GM12878 (cell line): Measurements from ENCODE around the gene PLS1. TPM values are rescaled to one million over a fixed set of nuclear protein-coding genes. Genes with fewer than 3 reads are reported as not detected.

Experiments
- ATAC-seq: fragments of 200-7000 bp; cut with Tn5 transposase; 3 replicates; pipeline ENCODE4 v1.9.1; 2020; ENCODE audit warnings: mild to moderate bottlenecking, moderate library complexity
- BruUV-seq: library from RNA; stranded (reverse); fragments of 400-500 nt; replicated peaks from 2 replicates; lab custom pipeline; 2021; lab: Mats Ljungman, UMichigan
- CTCF ChIA-PET: fragments of 300-600 bp; sonication (Branson Sonifier 250); formaldehyde crosslinking; extraction: SDS; loops from one replicate; lab custom pipeline; 2021; ENCODE audit warnings: inconsistent platforms; lab: Yijun Ruan, JAX
- POLR2A ChIA-PET: fragments of 350-600 bp; formaldehyde crosslinking; extraction: SDS; loops from one replicate; lab custom pipeline; 2021; ENCODE audit warnings: inconsistent platforms; lab: Charles Lee
- RAD21 ChIA-PET: fragments of 300-600 bp; sonication (Branson Sonifier 250); formaldehyde crosslinking; loops from one replicate; lab custom pipeline; 2023; ENCODE audit warnings: antibody characterized with exemption; ENCODE audit not compliant: unreplicated experiment; lab: Charles Lee
- SMC1A ChIA-PET: fragments of 300-600 bp; sonication (Branson Sonifier 250); formaldehyde crosslinking; loops from one replicate; lab custom pipeline; 2023; ENCODE audit not compliant: unreplicated experiment, uncharacterized antibody; lab: Charles Lee
- DNase-seq: peaks from one replicate; pipeline ENCODE4 v3.0.0-alpha.2; 2011; ENCODE audit warnings: low read depth, low spot score
- FAIRE-seq: peaks from 3 replicates; lab custom pipeline; 2011; peaks lifted over from hg19 to GRCh38; lab: Jason Lieb, UNC
- H2AFZ ChIP-seq: 2 replicates; pipeline ENCODE4 v1.6.0; 2011; ENCODE audit warnings: low read depth, low read length, control low read depth; ENCODE audit not compliant: control insufficient read depth
- H3K27ac ChIP-seq: 2 replicates; pipeline ENCODE4 v1.5.1; 2011; ENCODE audit warnings: control low read depth; ENCODE audit not compliant: control insufficient read depth, insufficient read depth
- H3K27me3 ChIP-seq, 2 experiments: replicated peaks in 1 of 2; 2 replicates each; pipeline versions ENCODE4 v1.6.0 to v1.6.1; 2011; ENCODE audit warnings: low read length in 1 of 2; ENCODE audit not compliant: control insufficient read depth in 2 of 2, insufficient read depth in 2 of 2
- H3K36me3 ChIP-seq, 2 experiments: 2 replicates each; pipeline ENCODE4 v1.5.1; 2011; ENCODE audit warnings: low read length in 1 of 2; ENCODE audit not compliant: control insufficient read depth in 2 of 2, insufficient read depth in 2 of 2
- H3K4me1 ChIP-seq: 2 replicates; pipeline ENCODE4 v1.6.1; 2011; ENCODE audit warnings: mild to moderate bottlenecking, low read length, moderate library complexity, mixed read lengths; ENCODE audit not compliant: control insufficient read depth, insufficient read depth
- H3K4me2 ChIP-seq: 2 replicates; pipeline ENCODE4 v1.6.0; 2011; ENCODE audit warnings: control low read depth; ENCODE audit not compliant: control insufficient read depth, insufficient read depth
- H3K4me3 ChIP-seq: fragments of 200-600 bp; sonication (generic); 2 replicates; pipeline ENCODE4 v1.5.1; 2016
- H3K79me2 ChIP-seq: 2 replicates; pipeline ENCODE4 v1.6.0; 2011; ENCODE audit warnings: low read length; ENCODE audit not compliant: control insufficient read depth, insufficient read depth
- H3K9ac ChIP-seq: 2 replicates; pipeline ENCODE4 v1.8.0; 2011; ENCODE audit warnings: low read length, control low read depth, mixed read lengths; ENCODE audit not compliant: control insufficient read depth, insufficient read depth
- H3K9me3 ChIP-seq: replicated peaks from 3 replicates; pipeline ENCODE4 v1.5.1; 2011; ENCODE audit warnings: mild to moderate bottlenecking, low read length; ENCODE audit not compliant: control insufficient read depth, insufficient read depth
- H4K20me1 ChIP-seq: 2 replicates; pipeline ENCODE4 v1.6.0; 2011; ENCODE audit not compliant: control insufficient read depth, insufficient read depth
- BCL3 ChIP-seq: IDR thresholded peaks from 2 replicates; pipeline ENCODE4 v1.6.1; 2011; ENCODE audit warnings: borderline replicate concordance, low read depth, mild to moderate bottlenecking, moderate library complexity, low read length; ENCODE audit not compliant: insufficient read depth, poor library complexity, severe bottlenecking
- CEBPB ChIP-seq, 2 experiments: fragments of 150-350 bp in 1 of 2; IDR thresholded peaks; 2 replicates each; pipeline ENCODE4 v1.6.1; 2012 to 2014; ENCODE audit warnings: low read depth in 2 of 2, low read length in 2 of 2, borderline replicate concordance in 1 of 2, inconsistent platforms in 1 of 2
- CUX1 ChIP-seq: IDR thresholded peaks from 2 replicates; pipeline ENCODE4 v1.6.1; 2012; ENCODE audit warnings: improper control_type of control experiment, low read depth, low read length; ENCODE audit not compliant: insufficient replicate concordance
- ETV6 ChIP-seq, 2 experiments: fragments of 450-650 bp in 1 of 2; IDR thresholded peaks in 1 of 2; conservative IDR thresholded peaks in 1 of 2; 2 replicates each; pipeline ENCODE4 v1.6.1; 2014; ENCODE audit warnings: antibody characterized with exemption in 1 of 2, borderline replicate concordance in 1 of 2, low read depth in 1 of 2, mild to moderate bottlenecking in 1 of 2, moderate library complexity in 1 of 2
- IKZF1 ChIP-seq: fragments of 450-650 bp; conservative IDR thresholded peaks from 2 replicates; pipeline ENCODE4 v1.6.1; 2017; ENCODE audit warnings: antibody characterized with exemption, mild to moderate bottlenecking
- MTA3 ChIP-seq: IDR thresholded peaks from 2 replicates; pipeline ENCODE4 v1.6.1; 2012; ENCODE audit warnings: low read length, inconsistent platforms, borderline replicate concordance
- POLR2AphosphoS5 ChIP-seq: IDR thresholded peaks from 2 replicates; pipeline ENCODE4 v1.6.1; 2011; ENCODE audit warnings: mild to moderate bottlenecking, low read length, inconsistent platforms
- SKIL ChIP-seq: fragments of 450-650 bp; IDR thresholded peaks from 2 replicates; pipeline ENCODE4 v1.6.1; 2017; ENCODE audit warnings: mild to moderate bottlenecking, low read depth, inconsistent platforms; ENCODE audit not compliant: poor library complexity, severe bottlenecking
- TAF1 ChIP-seq: IDR thresholded peaks from 2 replicates; pipeline ENCODE4 v1.6.1; 2011; ENCODE audit warnings: mild to moderate bottlenecking, low read depth, low read length, borderline replicate concordance
- ZNF207 ChIP-seq: fragments of 450-650 bp; IDR thresholded peaks from 2 replicates; pipeline ENCODE4 v1.6.1; 2014; ENCODE audit warnings: antibody characterized with exemption, mild to moderate bottlenecking, borderline replicate concordance
- WGBS: methylation state at CpG from one replicate; pipeline ENCODE4 v1.1.6; 2016; ENCODE audit warnings: low lambda C conversion rate; ENCODE audit not compliant: insufficient replicate concordance, insufficient coverage; ENCODE audit errors: missing lambda C conversion rate; 5-methylcytosine and 5-hydroxymethylcytosine counted together
- in situ Hi-C: fragments of 300-500 bp; cut with MboI; formaldehyde crosslinking; loops from 9 replicates; pipeline ENCODE4 v1.14.3; 2018; ENCODE audit warnings: mixed read lengths
- intact Hi-C: fragments of 100-400 bp; cut with micrococcal nuclease; formaldehyde crosslinking; loops from one replicate; pipeline ENCODE4 v1.14.2; 2022; ENCODE audit not compliant: unreplicated experiment
- polyA plus RNA-seq, 11 experiments: library from polyadenylated mRNA; depleted of rRNA in 4 of 11; unstranded in 6 of 11; stranded (reverse) in 5 of 11; fragments of >200 nt; fragmentation: Nextera tagmentation in 4 of 11; fragmentation: Illumina TruSeq in 1 of 11; extraction: Ambion mirVana in 4 of 11; extraction: Trizol in 1 of 11; gene quantifications; 1 replicate in 1 of 11; 2 replicates in 10 of 11; pipeline versions ENCODE4 v1.2.1 to v1.2.3, GENCODE V29; 2011 to 2016; ENCODE audit warnings: inconsistent platforms in 2 of 11, missing spikeins in 2 of 11, low read depth in 1 of 11
- total RNA-seq, 4 experiments: library from RNA; depleted of rRNA in 3 of 4; stranded (reverse); fragments of >200 nt in 3 of 4; fragmentation: Illumina TruSeq in 1 of 4; extraction: Trizol in 1 of 4; gene quantifications; 2 replicates each; pipeline versions ENCODE4 v1.2.1 to v1.2.3, GENCODE V29; 2013 to 2021

PLS1 gene
- total and polyA plus RNA-seq, 10 of the 15 experiments (the other 5 are each of a cell fraction or from before 2014, with no cell fraction given): 0.59 to 11.7 (median 1.7) TPM

GRCh38 chr3:142595581-142595950, 627 bp upstream of the PLS1 start:
- in situ Hi-C loops: no loop called here
- intact Hi-C loops: no loop called here
- no TSS peak for BruUV-seq
- no peaks in the 10 kb centered on the region for H3K79me2 ChIP-seq
- ChIA-PET RAD21 (no interaction called here), SMC1A (no interaction called here), POLR2A (no interaction called here)
- H3K4me2 ChIP-seq: peak overlapping the region; percentile 97
- peak overlapping the region; percentile 74 for H3K9ac ChIP-seq
- H3K4me3 ChIP-seq: peak overlapping the region; percentile 79; the same call in 1 of the 2 replicates
- DNase-seq: no peak
- no peaks in the 10 kb centered on the region for H4K20me1 ChIP-seq
- peaks cover 4% of the 10 kb centered on the region; the same call in 1 of the 2 replicates for H3K4me1 ChIP-seq
- H3K9me3 ChIP-seq: no peaks in the 10 kb centered on the region
- H3K36me3 ChIP-seq: no peaks in the 10 kb centered on the region
- H2AFZ ChIP-seq: peak overlapping the region; percentile 100
- 21% methylated on average over 7 of the region's 7 CpGs for WGBS
- TF ChIP-seq IKZF1 (no peak), CUX1 (no peak), TAF1 (no peak), ETV6 (conservative IDR thresholded peaks at IDR 0.05 in 1 of 2, IDR thresholded peaks at IDR 0.05 in 1 of 2; ENCODE audit: borderline replicate concordance in 1 of 2, low read depth in 1 of 2) (no peak), CEBPB (IDR thresholded peaks at IDR 0.05; ENCODE audit: borderline replicate concordance in 1 of 2, low read depth in 2 of 2, low read length in 2 of 2) (no peak), ZNF207 (no peak), BCL3 (no peak), POLR2AphosphoS5 (no peak), MTA3 (no peak), SKIL (no peak)
- TF ChIP-seq, all 136 proteins: peak for 0
- ATAC-seq (no peak), FAIRE-seq (peak; percentile 49)
- 0 out of 2 replicates have a peak overlapping the region, but pooled peaks have one; percentile 33 for H3K27ac ChIP-seq
- CTCF ChIA-PET: no interaction called here
- no peaks in the 10 kb centered on the region for H3K27me3 ChIP-seq
